Measurements from ENCODE around the gene CFAP221. TPM values are rescaled to one million over a fixed set of nuclear protein-coding genes. Genes with fewer than 3 reads are reported as not detected.

The CFAP221 gene
- total and polyA plus RNA-seq, 8 donors: 10.1 to 25.3 (median 15.2) TPM

DNA sequence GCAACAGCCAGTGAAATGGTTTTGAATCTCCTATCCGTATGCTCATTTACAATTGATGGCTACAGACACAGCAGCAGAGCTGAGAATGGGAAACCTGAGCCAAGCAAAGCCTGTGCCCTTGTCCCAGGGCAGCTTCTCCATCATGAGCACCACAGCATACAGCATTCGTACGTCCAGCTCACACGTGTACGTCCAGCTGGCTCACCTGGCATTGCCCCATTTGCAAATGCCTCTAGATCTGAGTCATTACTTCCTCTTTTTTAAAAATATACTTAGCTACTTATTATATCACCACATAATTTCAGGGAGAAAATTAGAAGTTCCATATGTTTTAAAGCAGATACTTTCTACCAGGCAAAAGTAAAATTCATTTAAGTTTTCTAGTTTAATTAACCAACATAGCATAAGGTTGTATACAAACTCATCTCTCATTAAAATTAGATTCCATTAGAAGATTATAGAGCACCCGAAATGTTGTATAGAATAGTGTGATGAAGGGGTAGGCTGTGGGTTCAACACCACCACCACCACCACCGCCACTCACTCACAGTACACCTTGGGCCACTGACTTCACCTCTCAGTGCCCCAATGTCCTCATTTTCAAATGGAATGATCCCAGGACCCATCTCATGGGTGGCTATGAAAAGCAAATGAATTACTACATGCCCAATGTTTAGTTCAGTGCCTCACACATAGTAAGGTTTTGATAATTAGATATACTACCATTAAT lies 103.4 kb downstream of the CFAP221 start:
- no peaks in the 10 kb centered on the region for H3K27me3 ChIP-seq
- H3K36me3 ChIP-seq: no peaks in the 10 kb centered on the region
- ATAC-seq (peak in 2 of 4 donors; percentile 22 to 61), DNase-seq (no peak), FAIRE-seq (no peak)
- H3K4me1 ChIP-seq: peaks cover 0 to 8% (median 5%) of the 10 kb centered on the region in 3 donors
- intact Hi-C loops (cut with DNase I): no loop called here
- no peak overlapping the region for H3K4me3 ChIP-seq
- WGBS, 2 donors: 73 to 86% methylated on average over 7 of the region's 7 CpGs
- no peak for TF ChIP-seq CTCF (IDR thresholded peaks at IDR 0.05)
- H3K27ac ChIP-seq: no peak overlapping the region
- H3K9me3 ChIP-seq: no peaks in the 10 kb centered on the region

DNA sequence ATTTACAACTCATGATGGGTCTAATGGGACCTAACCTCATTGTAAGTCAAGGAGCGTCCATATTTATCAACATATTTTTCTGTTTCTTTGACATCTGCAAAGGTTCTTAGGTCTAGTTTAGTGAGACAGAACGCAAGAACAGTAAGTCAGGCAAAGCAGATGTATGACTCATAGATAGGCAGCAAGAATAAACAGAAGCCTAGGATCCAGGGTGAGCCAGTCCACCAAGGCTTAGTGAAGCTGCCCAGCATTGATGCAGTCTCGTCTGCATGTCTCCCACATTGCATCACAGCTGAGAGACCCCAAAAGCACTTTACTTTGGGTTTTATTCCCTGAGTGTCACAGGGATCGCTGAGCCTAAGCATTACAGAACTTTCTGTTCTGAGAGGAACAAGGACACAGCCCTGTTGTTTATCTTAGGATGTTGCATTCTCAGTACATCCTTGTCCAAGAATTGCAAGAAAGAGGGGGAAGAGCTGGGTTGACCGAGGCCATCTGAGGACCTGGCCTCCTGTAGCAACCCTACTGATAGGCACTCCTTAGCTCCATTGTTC lies 105.2 kb downstream of the CFAP221 start:
- DNase-seq (no peak), FAIRE-seq (no peak), ATAC-seq (no peak)
- Histone ChIP-seq H3K27me3 (no peaks in the 10 kb centered on the region), H3K36me3 (no peaks in the 10 kb centered on the region), H3K4me3 (no peak overlapping the region), H3K9me3 (no peaks in the 10 kb centered on the region), H3K27ac (no peak overlapping the region), H3K4me1 (peaks cover 0 to 8% (median 5%) of the 10 kb centered on the region in 3 donors)
- 81 to 92% methylated on average over 5 of the region's 5 CpGs for WGBS, 2 donors
- TF ChIP-seq CTCF (IDR thresholded peaks at IDR 0.05): no peak
- intact Hi-C loops (cut with DNase I): no loop called here

GRCh38 chr2:119650206-119650605 lies 106.0 kb downstream of the CFAP221 start:
- H3K4me1 ChIP-seq: peaks cover 0 to 8% (median 5%) of the 10 kb centered on the region in 3 donors
- H3K27me3 ChIP-seq: no peaks in the 10 kb centered on the region
- H3K36me3 ChIP-seq: no peaks in the 10 kb centered on the region
- intact Hi-C loops (cut with DNase I): no loop called here
- no peak overlapping the region for H3K27ac ChIP-seq
- FAIRE-seq (no peak), ATAC-seq (no peak), DNase-seq (no peak)
- no peaks in the 10 kb centered on the region for H3K9me3 ChIP-seq
- H3K4me3 ChIP-seq: no peak overlapping the region
- TF ChIP-seq CTCF (IDR thresholded peaks at IDR 0.05): no peak
- WGBS, 2 donors: 85 to 91% methylated on average over 3 of the region's 3 CpGs

GRCh38 chr2:119650846-119651370 lies 106.7 kb downstream of the CFAP221 start:
- Histone ChIP-seq H3K27ac (no peak overlapping the region), H3K27me3 (no peaks in the 10 kb centered on the region), H3K36me3 (no peaks in the 10 kb centered on the region), H3K4me3 (no peak overlapping the region), H3K9me3 (no peaks in the 10 kb centered on the region), H3K4me1 (peaks cover 0 to 5% (median 2%) of the 10 kb centered on the region in 3 donors)
- no peak for ATAC-seq
- intact Hi-C loops (cut with DNase I): no loop called here
- WGBS, 2 donors: 82 to 85% methylated on average over 2 of the region's 2 CpGs
- no peak for TF ChIP-seq CTCF (IDR thresholded peaks at IDR 0.05)
- no peak for FAIRE-seq
- DNase-seq: no peak
